Esophagus squamous epithelium (tissue), 4 donors: ENCODE results near the gene GPER1.

Experiments used
- POLR2A ChIP-seq, 4 donors: fragments of 450-650 bp; IDR thresholded peaks; one replicate each; pipeline ENCODE4 v1.6.1; 2017; ENCODE audit warnings: antibody characterized with exemption in 4 of 4, mild to moderate bottlenecking in 4 of 4, moderate library complexity in 3 of 4
- TF ChIP-seq, protein P1 (sequence below), 6 experiments: fragments of 450-650 bp in 4 of 6; fragments of 200-600 bp in 2 of 6; sonication (generic) in 2 of 6; IDR thresholded peaks; one replicate each; pipeline ENCODE4 v1.5.1; 2016 to 2019; ENCODE audit warnings: antibody characterized with exemption in 6 of 6, mild to moderate bottlenecking in 4 of 6, moderate library complexity in 4 of 6

DNA sequence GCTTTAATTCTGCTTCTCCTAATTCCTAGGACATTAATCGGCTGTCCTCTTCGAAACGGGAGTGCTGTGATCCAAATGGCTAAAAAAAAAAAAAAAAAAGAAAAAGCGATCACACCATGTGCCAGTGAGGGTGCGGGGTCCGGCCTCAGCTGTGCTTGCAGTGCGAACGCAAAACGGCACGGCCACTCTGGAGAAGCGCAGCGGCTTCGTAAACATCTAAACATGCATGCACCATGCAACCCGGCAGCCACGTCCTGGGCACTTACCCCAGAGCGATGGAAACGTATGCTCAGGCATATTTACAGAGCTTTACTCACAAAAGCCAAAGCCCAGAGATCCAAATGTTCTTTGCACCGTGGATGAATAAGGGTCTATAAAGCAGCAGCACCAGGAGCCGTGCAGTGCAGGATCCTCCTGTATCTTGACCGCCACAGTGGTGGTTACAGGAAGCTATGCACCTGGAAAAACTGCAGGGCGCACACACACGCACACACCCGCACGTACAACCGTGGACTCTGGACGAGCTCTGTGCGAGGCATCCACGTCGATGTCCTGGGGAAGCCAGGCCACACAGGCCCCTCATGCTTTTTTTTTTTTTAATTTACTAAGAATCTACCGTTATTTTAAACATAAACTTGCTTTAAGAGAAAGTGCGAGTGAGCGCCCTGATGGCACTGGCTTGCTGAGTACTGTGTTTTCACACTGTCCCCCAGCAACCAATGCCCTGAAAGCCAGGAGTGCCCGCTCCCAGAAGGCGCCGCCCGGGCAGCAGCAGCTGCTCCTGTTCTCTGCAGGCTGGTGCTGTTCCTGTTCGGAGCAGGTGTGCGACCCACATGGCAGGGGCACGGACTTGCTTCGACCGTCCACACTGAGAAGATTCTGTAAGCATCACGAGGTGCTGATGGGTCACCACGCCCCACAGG, 25.0 kb downstream of the GPER1 start:
- no peak for TF ChIP-seq POLR2A (IDR thresholded peaks at IDR 0.05)
- TF ChIP-seq, protein P1, sequence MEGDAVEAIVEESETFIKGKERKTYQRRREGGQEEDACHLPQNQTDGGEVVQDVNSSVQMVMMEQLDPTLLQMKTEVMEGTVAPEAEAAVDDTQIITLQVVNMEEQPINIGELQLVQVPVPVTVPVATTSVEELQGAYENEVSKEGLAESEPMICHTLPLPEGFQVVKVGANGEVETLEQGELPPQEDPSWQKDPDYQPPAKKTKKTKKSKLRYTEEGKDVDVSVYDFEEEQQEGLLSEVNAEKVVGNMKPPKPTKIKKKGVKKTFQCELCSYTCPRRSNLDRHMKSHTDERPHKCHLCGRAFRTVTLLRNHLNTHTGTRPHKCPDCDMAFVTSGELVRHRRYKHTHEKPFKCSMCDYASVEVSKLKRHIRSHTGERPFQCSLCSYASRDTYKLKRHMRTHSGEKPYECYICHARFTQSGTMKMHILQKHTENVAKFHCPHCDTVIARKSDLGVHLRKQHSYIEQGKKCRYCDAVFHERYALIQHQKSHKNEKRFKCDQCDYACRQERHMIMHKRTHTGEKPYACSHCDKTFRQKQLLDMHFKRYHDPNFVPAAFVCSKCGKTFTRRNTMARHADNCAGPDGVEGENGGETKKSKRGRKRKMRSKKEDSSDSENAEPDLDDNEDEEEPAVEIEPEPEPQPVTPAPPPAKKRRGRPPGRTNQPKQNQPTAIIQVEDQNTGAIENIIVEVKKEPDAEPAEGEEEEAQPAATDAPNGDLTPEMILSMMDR (IDR thresholded peaks at IDR 0.05): no peak
